ENCODE measurements around the gene NKX6-2. TPM values are rescaled to one million over a fixed set of nuclear protein-coding genes. Genes with fewer than 3 reads are reported as not detected.
"Not testable (repeated sequence)": the region's sequence is repeated elsewhere in the genome, so short reads cannot be mapped to it uniquely, and the experiment has no call there.

Gene NKX6-2
- 7.3 TPM for polyA plus RNA-seq (ENCODE audit: insufficient read length)
- long read RNA-seq, donor 1, partial matches to known transcripts = 0 of 1 reads
- long read RNA-seq, donor 1, other reads (novel, unspliced or antisense) = 0 of 1 reads
- long read RNA-seq, donor 2, partial matches to known transcripts = 0 of 1 reads
- long read RNA-seq, donor 2, other reads (novel, unspliced or antisense) = 0 of 1 reads
- long read RNA-seq, donor 3, partial matches to known transcripts = 0 of 2 reads
- long read RNA-seq, donor 3, other reads (novel, unspliced or antisense) = 0 of 2 reads
- long read RNA-seq, donor 4, partial matches to known transcripts = 0 of 1 reads
- long read RNA-seq, donor 4, other reads (novel, unspliced or antisense) = 0 of 1 reads
- long read RNA-seq, donor 5, transcript NKX6-2-201 (3 exons, 2,673 nt) = major isoform, 8 of 8 reads
- long read RNA-seq, donor 5, partial matches to known transcripts = 0 of 8 reads
- long read RNA-seq, donor 5, other reads (novel, unspliced or antisense) = 0 of 8 reads
- long read RNA-seq, donor 6 = 0 reads
- long read RNA-seq, donor 7, partial matches to known transcripts = 0 of 3 reads
- long read RNA-seq, donor 7, other reads (novel, unspliced or antisense) = 0 of 3 reads
- long read RNA-seq, donor 8, partial matches to known transcripts = 0 of 1 reads
- long read RNA-seq, donor 8, other reads (novel, unspliced or antisense) = 0 of 1 reads

- DNase-seq = no peak
These were observed at the start of gene NKX6-2 for GRCh38 chr10:132785723-132786475. Gene NKX6-2, minus strand, starts transcription at chr10:132786147. Its CDS starts 199 bp downstream, at chr10:132785948.

- DNase-seq = no peak
These were observed 49.2 kb upstream of the NKX6-2 start for GRCh38 chr10:132834891-132835847.

- DNase-seq = no peak
These were observed 48.4 kb upstream of the NKX6-2 start for GRCh38 chr10:132834311-132834761.

DNA sequence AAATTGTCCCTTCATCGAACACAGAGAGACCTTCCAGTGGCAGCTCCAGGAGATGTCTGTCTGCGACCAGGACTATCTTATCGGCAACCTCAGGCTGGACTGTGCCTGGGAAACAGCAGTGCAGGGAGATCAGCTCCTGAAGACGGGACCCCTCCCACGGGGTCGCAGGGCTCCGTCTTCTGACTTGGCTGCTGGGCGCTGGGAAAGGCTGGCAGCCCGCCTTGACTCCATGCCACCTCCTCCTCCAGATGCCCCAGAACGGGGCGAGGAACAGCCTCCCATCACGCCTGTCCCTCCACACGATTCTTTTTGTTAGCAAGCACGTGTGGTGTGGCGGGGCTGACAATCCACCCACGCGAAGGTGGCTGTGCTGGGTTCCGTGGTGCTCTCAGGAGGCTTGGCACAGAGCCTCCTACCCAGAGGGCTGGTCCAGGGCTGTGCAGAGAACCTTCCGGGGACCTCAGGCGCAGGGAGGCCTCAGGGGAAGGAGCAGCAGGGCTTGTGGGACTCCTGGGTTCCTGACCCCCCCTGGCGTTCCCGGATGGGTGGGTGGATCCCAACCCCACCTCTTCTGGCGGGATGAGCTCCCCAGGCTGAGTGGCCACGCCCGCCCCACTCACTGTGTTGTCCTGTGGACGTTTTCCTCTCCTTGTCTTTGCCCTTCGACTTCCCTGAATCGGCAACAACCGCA, 47.6 kb upstream of the NKX6-2 start:
- DNase-seq = no peak

DNA sequence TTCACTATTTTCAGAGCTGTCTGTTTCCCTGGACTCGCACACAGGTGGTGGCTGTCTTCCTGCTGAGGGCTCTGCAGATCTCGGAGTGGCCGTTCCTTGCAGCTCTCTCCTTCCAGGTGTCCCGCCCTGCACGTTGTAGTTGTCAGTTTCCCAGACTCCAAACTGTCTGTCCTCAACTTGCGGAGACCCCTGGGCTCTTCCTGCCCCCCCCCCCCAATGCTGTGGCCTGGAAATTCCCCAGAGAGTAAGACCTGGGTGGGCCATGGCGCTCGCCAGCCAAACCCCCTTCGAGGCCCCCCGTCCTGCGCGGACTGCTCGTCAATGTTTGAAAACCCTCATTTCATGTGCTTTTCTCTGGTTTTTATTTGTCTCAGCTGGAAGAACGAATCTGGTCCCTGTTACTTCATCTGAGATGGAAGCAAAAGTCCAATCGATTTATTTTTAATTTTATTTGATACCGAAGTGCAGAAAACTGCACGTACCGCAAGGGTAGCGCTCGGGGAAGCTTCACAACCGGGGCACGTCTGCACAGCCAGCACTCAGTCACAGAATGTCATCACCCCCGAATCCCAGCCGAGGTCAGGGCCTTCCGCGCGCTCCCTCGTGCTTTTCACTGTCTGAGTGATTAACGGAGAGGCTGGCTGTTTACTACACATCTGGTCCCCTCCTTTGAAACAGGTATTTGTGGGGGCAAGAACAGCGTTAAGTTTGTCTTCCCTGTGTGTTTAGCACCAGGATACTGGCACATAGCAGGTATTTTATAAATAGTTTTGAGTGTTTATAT, 46.4 kb upstream of the NKX6-2 start:
- DNase-seq = no peak

GRCh38 chr10:132829403-132829802, 43.5 kb upstream of the NKX6-2 start:
- no peak for DNase-seq

GRCh38 chr10:132828681-132829080, 42.7 kb upstream of the NKX6-2 start:
- DNase-seq = no peak

- DNase-seq = no peak
These were observed 42.1 kb upstream of the NKX6-2 start for GRCh38 chr10:132827861-132828539.

DNA sequence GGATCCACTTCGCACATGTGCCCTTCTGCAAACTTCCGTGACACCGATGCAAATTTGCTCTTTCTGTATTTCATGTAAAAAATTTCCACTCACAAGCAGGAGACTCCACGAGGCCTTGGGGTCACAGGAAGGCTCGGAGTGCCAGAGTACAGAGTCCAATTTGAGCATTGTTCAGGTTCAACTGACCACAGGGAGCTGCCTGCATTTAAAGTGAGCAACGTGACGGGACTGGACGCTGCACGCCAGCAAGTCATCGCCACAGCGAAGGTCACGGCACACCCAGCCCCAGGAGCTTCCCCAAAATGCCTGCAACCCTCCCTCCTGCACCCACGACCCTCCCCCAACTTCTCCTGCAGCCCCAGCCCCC, 41.5 kb upstream of the NKX6-2 start:
- no peak for DNase-seq

DNA sequence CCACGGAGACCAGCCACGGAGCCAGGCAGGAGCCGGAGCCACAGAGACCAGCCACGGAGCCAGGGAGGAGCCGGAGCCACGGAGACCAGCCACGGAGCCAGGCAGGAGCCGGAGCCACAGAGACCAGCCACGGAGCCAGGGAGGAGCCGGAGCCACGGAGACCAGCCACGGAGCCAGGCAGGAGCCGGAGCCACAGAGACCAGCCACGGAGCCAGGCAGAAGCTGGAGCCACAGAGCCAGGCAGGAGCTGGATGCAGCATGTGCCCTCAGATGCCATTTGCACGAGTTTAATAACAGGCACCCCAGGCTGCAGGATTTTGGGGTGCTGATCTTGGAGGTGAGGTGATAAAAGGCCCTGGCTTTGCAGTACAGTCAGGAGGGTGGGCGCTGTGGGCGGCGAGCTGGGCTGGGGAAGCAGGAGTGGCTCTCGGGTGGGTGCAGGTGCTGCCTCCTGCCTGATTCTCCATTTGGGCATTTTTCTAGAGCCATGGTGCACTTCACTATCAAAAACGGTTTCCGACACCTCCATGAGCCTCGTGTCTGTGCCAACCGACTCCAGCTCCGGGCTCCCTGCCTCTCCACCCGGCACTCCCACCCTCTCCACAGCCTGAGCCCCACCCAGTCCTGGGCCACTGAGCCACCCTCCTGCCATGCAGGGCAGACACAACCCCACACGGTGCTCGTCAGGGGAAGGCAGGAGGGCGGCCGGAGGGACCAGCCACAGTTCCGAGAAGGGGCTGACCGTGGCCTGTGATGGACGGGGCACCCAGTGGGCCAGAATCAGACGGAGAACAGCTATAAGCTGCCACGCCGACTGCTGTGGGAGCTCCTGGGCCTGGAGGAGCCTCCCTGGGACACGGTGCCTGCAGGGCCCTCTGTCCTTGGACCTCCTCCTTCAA, 40.8 kb upstream of the NKX6-2 start:
- DNase-seq = no peak

DNA sequence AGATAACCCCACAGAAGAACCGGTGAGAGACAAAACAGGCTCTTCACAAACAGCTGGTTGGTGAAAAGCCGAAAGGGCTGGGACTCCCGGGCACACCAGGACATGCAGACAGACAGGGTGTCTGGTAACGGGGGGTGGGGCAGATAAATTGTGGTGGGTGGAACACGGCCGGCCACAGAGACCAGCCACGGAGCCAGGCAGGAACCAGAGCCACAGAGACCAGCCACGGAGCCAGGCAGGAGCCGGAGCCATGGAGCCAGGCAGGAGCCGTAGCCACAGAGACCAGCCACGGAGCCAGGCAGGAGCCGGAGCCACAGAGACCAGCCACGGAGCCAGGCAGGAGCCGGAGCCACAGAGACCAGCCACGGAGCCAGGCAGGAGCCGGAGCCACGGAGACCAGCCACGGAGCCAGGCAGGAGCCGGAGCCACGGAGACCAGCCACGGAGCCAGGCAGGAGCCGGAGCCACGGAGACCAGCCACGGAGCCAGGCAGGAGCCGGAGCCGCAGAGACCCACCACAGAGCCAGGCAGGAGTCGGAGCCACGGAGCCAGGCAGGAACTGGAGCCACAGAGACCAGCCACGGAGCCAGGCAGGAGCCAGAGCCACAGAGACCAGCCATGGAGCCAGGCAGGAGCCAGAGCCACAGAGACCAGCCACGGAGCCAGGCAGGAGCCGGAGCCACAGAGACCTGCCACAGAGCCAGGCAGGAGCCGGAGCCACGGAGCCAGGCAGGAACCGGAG, 40.0 kb upstream of the NKX6-2 start:
- not testable (repeated sequence) for DNase-seq

GRCh38 chr10:132820056-132820455, 34.1 kb upstream of the NKX6-2 start:
- no peak for DNase-seq

- no peak for DNase-seq
These were observed 31.8 kb upstream of the NKX6-2 start for GRCh38 chr10:132817701-132818211.

- DNase-seq = no peak
These were observed 30.8 kb upstream of the NKX6-2 start for GRCh38 chr10:132816718-132817117.

DNA sequence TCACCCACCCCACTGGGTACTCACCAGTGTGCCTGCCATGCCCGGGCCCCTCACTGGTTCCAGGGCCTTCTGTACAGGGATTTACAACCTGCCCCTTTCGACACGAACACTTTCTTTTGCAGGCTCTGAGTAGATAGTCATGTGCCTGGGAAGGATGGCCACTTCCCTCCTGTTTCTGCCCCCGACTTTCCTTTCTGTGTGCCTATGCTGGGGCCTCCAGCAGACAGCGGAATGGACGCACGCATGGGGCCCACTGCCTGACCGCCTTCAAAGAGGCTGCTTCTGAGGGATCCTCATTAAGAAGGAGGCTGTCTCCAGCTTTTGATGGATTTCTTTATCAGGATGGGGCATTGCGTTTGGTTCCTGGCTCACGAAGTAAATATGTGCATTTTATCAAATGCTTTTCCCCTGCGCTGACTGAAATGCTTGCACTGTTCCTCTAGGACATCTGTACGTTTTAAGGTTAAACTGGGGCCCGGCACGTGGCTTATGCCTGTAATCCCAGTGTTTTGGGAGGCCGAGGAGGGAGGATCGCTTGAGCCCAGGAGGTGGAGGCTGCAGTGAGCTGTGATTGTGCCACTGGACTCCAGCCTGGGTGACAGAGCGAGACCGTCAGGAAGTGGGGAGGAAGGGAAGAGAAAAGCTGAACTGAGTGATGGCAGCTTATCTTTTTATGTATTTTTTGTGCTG, 29.4 kb upstream of the NKX6-2 start:
- no peak for DNase-seq

DNA sequence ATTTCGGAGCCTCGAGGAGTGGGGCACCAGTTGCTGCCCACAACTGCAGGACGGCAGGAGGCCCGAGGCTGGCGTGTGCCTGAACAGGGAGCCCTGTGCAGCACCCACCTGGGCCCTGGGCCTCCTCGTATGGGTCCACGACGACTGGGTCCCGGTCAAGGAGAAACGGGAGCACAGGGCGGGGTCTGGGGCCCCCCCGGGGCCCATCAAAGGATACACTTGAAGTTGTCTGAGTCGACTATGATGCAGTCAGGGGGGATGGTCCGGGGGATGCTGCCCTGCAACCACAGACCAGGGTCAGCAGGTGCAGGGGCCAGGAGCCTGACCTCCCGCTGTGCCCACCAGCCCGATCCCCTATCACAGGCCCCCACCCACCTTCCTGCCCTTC, 28.5 kb upstream of the NKX6-2 start:
- no peak for DNase-seq

All from left kidney (tissue), 8 donors.